Lung (tissue), 12 donors: ENCODE data around the gene DHCR7. TPM values are rescaled to one million over a fixed set of nuclear protein-coding genes. Genes with fewer than 3 reads are reported as not detected.

ENCODE experiments used
- ATAC-seq: fragments of 200-7000 bp; cut with Tn5 transposase; one replicate; pipeline ENCODE4 v1.9.1; 2020; ENCODE audit warnings: moderate number of reproducible peaks; ENCODE audit not compliant: insufficient read depth, low FRiP score
- DNase-seq, 3 donors: peaks; one replicate each; pipeline ENCODE4 v3.0.0-alpha.2; 2013 to 2017
- H3K27ac ChIP-seq, 2 donors: one replicate each; pipeline ENCODE4 v1.5.1; 2013; ENCODE audit warnings: mild to moderate bottlenecking in 2 of 2, moderate library complexity in 2 of 2, control low read depth in 1 of 2, inconsistent platforms in 1 of 2, low read depth in 1 of 2, low read length in 1 of 2
- H3K27me3 ChIP-seq, 3 donors: one replicate each; pipeline ENCODE4 v1.5.1; 2013; ENCODE audit warnings: low read length in 2 of 3; ENCODE audit not compliant: control insufficient read depth in 3 of 3, insufficient read depth in 3 of 3
- H3K36me3 ChIP-seq, 4 donors: one replicate each; pipeline ENCODE4 v1.5.1; 2013; ENCODE audit warnings: low read length in 4 of 4, mild to moderate bottlenecking in 1 of 4, moderate library complexity in 1 of 4; ENCODE audit not compliant: control insufficient read depth in 4 of 4, insufficient read depth in 4 of 4
- H3K4me1 ChIP-seq, 5 donors: one replicate each; pipeline ENCODE4 v1.5.1; 2013; ENCODE audit warnings: low read length in 5 of 5, mild to moderate bottlenecking in 2 of 5, moderate library complexity in 1 of 5; ENCODE audit not compliant: control insufficient read depth in 5 of 5, insufficient read depth in 5 of 5
- H3K4me3 ChIP-seq: one replicate; pipeline ENCODE4 v1.5.1; 2013; ENCODE audit warnings: mild to moderate bottlenecking, control low read depth, moderate library complexity
- H3K9ac ChIP-seq, 2 donors: one replicate each; pipeline ENCODE4 v1.5.1; 2013; ENCODE audit warnings: low read length in 2 of 2, control low read depth in 1 of 2; ENCODE audit not compliant: insufficient read depth in 1 of 2
- H3K9me3 ChIP-seq, 4 donors: one replicate each; pipeline ENCODE4 v1.5.1; 2013; ENCODE audit warnings: low read length in 3 of 4, mild to moderate bottlenecking in 1 of 4, moderate library complexity in 1 of 4; ENCODE audit not compliant: control insufficient read depth in 4 of 4, insufficient read depth in 3 of 4
- WGBS, 2 donors: extraction: QIAGEN DNeasy Blood & Tissue Kit; methylation state at CpG; one replicate each; pipeline ENCODE4 v1.1.7; 2013; 5-methylcytosine and 5-hydroxymethylcytosine counted together
- polyA plus RNA-seq, 2 donors: library from polyadenylated mRNA; stranded (reverse); fragments of 200-250 nt; gene quantifications; one replicate each; pipeline ENCODE4 v1.2.1, GENCODE V29; 2013
- total RNA-seq, 2 donors: library from RNA; depleted of rRNA in 1 of 2; stranded (reverse); fragments of >200 nt in 1 of 2; gene quantifications; one replicate each; pipeline ENCODE4 v1.2.1, GENCODE V29; 2014 to 2021
- TF ChIP-seq, protein P1 (sequence below): IDR thresholded peaks from 2 replicates; pipeline ENCODE4 v1.5.1; 2012; ENCODE audit warnings: mild to moderate bottlenecking; ENCODE audit errors: control extremely low read depth, extremely low read depth
- donor health status: control.
- donor health status: control.
- donor health status: Bipolar disorder and iron deficiency.
- donor health status: healthy.
- donor health status: DM: yes; HTN: yes; CAD: no.

The DHCR7 gene
- total and polyA plus RNA-seq, 4 donors = 41.2 to 138 (median 68.1) TPM

DNA sequence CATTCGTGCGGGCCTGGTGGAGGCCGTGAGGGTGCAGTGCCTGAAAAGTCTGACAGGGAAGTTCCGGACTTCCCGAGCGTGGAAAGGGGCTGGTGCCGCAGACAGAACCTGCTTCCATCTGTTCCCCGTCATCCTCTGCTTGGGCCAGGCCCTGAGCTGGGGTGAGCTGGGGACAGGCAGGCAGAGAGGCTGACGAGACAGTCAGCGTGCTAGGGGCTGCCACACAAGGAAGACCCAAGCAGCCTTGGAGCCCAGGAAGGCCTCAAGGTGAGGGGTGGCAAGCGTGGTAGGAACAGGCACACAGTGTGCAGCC, 30.3 kb upstream of the DHCR7 start:
- WGBS, 2 donors = 94 to 95% methylated on average over 11 of the region's 11 CpGs
- H3K4me1 ChIP-seq = peaks cover 0 to 11% (median 0%) of the 10 kb centered on the region in 5 donors
- peaks cover 5 to 84% (median 25%) of the 10 kb centered on the region in 4 donors for H3K36me3 ChIP-seq
- no peak overlapping the region for H3K9ac ChIP-seq
- DNase-seq (no peak), ATAC-seq (no peak)
- H3K27me3 ChIP-seq = no peaks in the 10 kb centered on the region
- H3K27ac ChIP-seq = no peak overlapping the region
- TF ChIP-seq, protein P1, sequence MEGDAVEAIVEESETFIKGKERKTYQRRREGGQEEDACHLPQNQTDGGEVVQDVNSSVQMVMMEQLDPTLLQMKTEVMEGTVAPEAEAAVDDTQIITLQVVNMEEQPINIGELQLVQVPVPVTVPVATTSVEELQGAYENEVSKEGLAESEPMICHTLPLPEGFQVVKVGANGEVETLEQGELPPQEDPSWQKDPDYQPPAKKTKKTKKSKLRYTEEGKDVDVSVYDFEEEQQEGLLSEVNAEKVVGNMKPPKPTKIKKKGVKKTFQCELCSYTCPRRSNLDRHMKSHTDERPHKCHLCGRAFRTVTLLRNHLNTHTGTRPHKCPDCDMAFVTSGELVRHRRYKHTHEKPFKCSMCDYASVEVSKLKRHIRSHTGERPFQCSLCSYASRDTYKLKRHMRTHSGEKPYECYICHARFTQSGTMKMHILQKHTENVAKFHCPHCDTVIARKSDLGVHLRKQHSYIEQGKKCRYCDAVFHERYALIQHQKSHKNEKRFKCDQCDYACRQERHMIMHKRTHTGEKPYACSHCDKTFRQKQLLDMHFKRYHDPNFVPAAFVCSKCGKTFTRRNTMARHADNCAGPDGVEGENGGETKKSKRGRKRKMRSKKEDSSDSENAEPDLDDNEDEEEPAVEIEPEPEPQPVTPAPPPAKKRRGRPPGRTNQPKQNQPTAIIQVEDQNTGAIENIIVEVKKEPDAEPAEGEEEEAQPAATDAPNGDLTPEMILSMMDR = no peak
- no peaks in the 10 kb centered on the region for H3K9me3 ChIP-seq
- H3K4me3 ChIP-seq = no peak overlapping the region

DNA sequence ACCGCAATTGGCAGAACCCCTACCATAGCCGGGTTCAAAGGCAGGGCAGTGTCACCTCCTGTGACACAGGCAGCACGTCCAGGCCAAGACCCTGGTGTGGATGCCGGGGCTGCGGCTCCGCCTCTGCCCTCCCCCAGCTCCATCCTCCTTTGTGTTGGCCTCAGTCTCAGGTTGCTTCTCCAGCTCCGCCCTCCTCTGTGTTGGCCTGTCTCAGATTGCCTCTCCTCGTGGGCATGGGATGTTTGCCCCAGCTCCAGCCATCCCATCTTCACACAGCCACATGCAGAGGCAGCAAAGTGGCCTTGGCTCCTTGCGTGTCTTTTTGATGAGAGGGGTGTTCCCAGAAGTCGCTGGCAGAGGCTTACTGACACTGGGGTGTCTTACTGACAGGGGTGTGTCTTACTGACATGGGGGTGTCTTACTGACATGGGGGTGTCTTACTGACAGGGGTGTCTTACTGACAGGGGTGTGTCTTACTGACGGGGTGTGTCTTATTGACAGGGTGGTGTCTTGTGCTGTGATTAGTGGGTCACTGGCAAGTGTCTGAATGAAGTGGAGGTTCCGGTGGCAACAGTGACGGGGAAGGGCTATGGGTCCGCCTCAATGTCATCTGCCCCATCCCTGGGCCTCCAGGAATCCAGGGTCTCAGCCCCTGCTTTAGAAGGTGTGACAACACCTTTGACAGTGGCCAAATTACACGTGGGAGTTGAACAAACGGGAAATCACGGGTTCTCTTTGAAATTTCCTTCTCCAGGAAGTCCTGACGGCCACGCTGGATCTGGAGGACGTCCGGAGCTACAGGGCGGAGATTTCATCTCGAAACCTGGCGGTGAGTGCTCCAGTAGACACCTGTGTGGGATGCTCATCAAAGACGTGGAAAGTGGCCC, 29.7 kb upstream of the DHCR7 start:
- H3K4me1 ChIP-seq = peaks cover 0 to 11% (median 0%) of the 10 kb centered on the region in 5 donors
- H3K9ac ChIP-seq = no peak overlapping the region
- H3K9me3 ChIP-seq = no peaks in the 10 kb centered on the region
- TF ChIP-seq, protein P1 = no peak
- WGBS, 2 donors = 60 to 78% methylated on average over 25 of the region's 25 CpGs
- DNase-seq = no peak
- no peak overlapping the region for H3K27ac ChIP-seq
- H3K36me3 ChIP-seq = peaks cover 10 to 86% (median 20%) of the 10 kb centered on the region in 4 donors
- H3K27me3 ChIP-seq = no peaks in the 10 kb centered on the region
- no peak overlapping the region for H3K4me3 ChIP-seq
- no peak for ATAC-seq

DNA sequence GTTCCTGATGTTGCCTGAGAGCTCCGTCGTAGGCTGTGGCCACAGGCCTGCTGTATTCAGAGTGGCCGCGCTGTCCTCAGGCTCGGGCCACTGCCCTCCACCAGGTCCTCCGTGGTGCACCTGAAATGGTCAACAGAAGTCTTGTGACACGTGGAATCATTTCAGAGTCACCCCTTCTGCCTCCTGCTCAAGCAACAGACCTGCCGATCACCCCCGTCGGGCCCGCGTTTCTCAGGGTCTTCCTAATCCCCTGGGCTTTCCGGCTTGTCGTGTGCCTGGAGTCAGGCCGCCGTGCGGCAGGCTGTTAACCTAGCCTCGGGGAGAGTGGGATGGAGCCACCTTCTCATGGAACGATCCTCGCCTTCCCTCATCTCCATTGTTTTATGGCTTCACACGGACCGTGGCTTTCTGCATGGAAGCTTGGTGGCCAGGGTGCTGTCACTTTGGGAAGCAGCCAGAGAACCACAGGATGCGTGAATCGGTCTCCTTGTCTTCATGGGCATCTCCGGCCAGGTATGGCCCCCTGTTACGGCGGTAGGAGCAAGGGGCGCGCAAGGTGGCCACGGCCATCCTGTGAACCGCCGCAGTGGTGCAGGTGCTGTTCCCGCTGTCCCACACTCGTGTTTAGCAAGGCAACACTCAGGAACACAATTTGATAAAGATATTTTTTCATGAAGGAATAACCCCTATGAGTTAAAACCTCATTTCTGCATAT, 28.9 kb upstream of the DHCR7 start:
- H3K36me3 ChIP-seq = peaks cover 12 to 86% (median 21%) of the 10 kb centered on the region in 4 donors
- DNase-seq = no peak
- no peak overlapping the region for H3K27ac ChIP-seq
- TF ChIP-seq, protein P1 = no peak
- no peaks in the 10 kb centered on the region for H3K9me3 ChIP-seq
- H3K27me3 ChIP-seq = no peaks in the 10 kb centered on the region
- H3K9ac ChIP-seq = no peak overlapping the region
- no peak overlapping the region for H3K4me3 ChIP-seq
- no peak for ATAC-seq
- 94 to 95% methylated on average over 34 of the region's 34 CpGs for WGBS, 2 donors
- peaks cover 0 to 11% (median 0%) of the 10 kb centered on the region in 5 donors for H3K4me1 ChIP-seq
